M059J (cell line): ENCODE measurements around the gene ZIC4. TPM values are rescaled to one million over a fixed set of nuclear protein-coding genes. Genes with fewer than 3 reads are reported as not detected.

Experiments used
- DNase-seq: peaks from one replicate; pipeline ENCODE4 v3.0.0-alpha.2; 2012; ENCODE audit warnings: low read depth
- total RNA-seq: library from RNA; depleted of rRNA; stranded (reverse); fragments of >200 nt; shearing (Covaris generic); gene quantifications from 2 replicates; pipeline ENCODE4 v1.2.3, GENCODE V29; 2014

ZIC4 gene
- total RNA-seq, 1 experiment from 2014 or later = not detected

GRCh38 chr3:147418371-147418781 lies 12.0 kb upstream of the ZIC4 start:
- no peak for DNase-seq

- DNase-seq = no peak
Observed at GRCh38 chr3:147417551-147418295, 11.4 kb upstream of the ZIC4 start.

GRCh38 chr3:147416931-147417330 lies 10.6 kb upstream of the ZIC4 start:
- no peak for DNase-seq

GRCh38 chr3:147415874-147416273 lies 9.5 kb upstream of the ZIC4 start:
- no peak for DNase-seq

- no peak for DNase-seq
Observed at GRCh38 chr3:147415286-147415685, 8.9 kb upstream of the ZIC4 start.

GRCh38 chr3:147414390-147415138 lies 8.2 kb upstream of the ZIC4 start:
- no peak for DNase-seq

- DNase-seq = no peak
Observed at GRCh38 chr3:147413686-147414389, 7.5 kb upstream of the ZIC4 start.

- no peak for DNase-seq
Observed at GRCh38 chr3:147412917-147413685, 6.8 kb upstream of the ZIC4 start.

GRCh38 chr3:147412261-147412916 lies 6.0 kb upstream of the ZIC4 start:
- no peak for DNase-seq

GRCh38 chr3:147411815-147412241 lies 5.5 kb upstream of the ZIC4 start:
- DNase-seq = no peak

- DNase-seq = peak; percentile 47
Observed at GRCh38 chr3:147411238-147411814, 5.0 kb upstream of the ZIC4 start.

- DNase-seq = peak; percentile 68
Observed at GRCh38 chr3:147410526-147411237, 4.3 kb upstream of the ZIC4 start.

- DNase-seq = peak; percentile 29
Observed at GRCh38 chr3:147410116-147410525, 3.8 kb upstream of the ZIC4 start.

GRCh38 chr3:147409143-147410115 lies 3.1 kb upstream of the ZIC4 start, which contains the start of gene ZIC1:
ZIC1 (plus strand) TSS chr3:147409365; CDS start chr3:147410113, 748 bp downstream.
- DNase-seq = peak; percentile 80

GRCh38 chr3:147408188-147409100 lies 2.1 kb upstream of the ZIC4 start:
- peak; percentile 57 for DNase-seq

GRCh38 chr3:147407498-147408187 lies 1.3 kb upstream of the ZIC4 start:
- peak; percentile 34 for DNase-seq

GRCh38 chr3:147407114-147407497 lies 763 bp upstream of the ZIC4 start:
- DNase-seq = peak; percentile 57
